ENCODE measurements around the gene ARID1B. TPM values are rescaled to one million over a fixed set of nuclear protein-coding genes. Genes with fewer than 3 reads are reported as not detected.
A peak's percentile ranks its signal among the peaks of the same experiment; 100 is the strongest.

The ARID1B gene
- total and polyA plus RNA-seq, 9 of the 15 experiments (the other 6 are each of a cell fraction or from before 2014, with no cell fraction given) = 12.5 to 50.5 (median 25.8) TPM

- peak; percentile 43; the same call in 1 of the 2 replicates for TF ChIP-seq ZNF395 (CRISPR knock-in tag; IDR thresholded peaks at IDR 0.05)
- TF ChIP-seq E2F3 (CRISPR knock-in tag; IDR thresholded peaks at IDR 0.05) = peak; percentile 28; the same call in 1 of the 2 replicates
- TF ChIP-seq ZNF407 (IDR thresholded peaks at IDR 0.05; ENCODE audit: low read depth) = no peak
- peak; percentile 98 for TF ChIP-seq ZFX (CRISPR knock-in tag; IDR thresholded peaks at IDR 0.05)
- TF ChIP-seq BACH1 (tag; IDR thresholded peaks at IDR 0.05) = no peak
- peak; percentile 95 for TF ChIP-seq SUPT5H (IDR thresholded peaks at IDR 0.05)
- peak; percentile 85 for TF ChIP-seq ZC3H4 (CRISPR knock-in tag; IDR thresholded peaks at IDR 0.05; ENCODE audit: borderline replicate concordance)
- TF ChIP-seq MEIS2 (IDR thresholded peaks at IDR 0.05; ENCODE audit: partially characterized antibody) = no peak
- TF ChIP-seq KLF1 (tag; IDR thresholded peaks at IDR 0.05) = peak; percentile 58; the same call in 1 of the 2 replicates
Observed at GRCh38 chr6:157021344-157021992, 244.3 kb downstream of the ARID1B start (continued).
